IPS-20b (cell line): ENCODE results near the gene IFT74.

Experiments
- H3K27ac ChIP-seq: one replicate; pipeline ENCODE4 v1.5.1; 2013; ENCODE audit warnings: low read length
- H3K27me3 ChIP-seq: 2 replicates; pipeline ENCODE4 v1.6.1; 2013; ENCODE audit warnings: mild to moderate bottlenecking, low read length, inconsistent platforms; ENCODE audit not compliant: insufficient read depth
- H3K36me3 ChIP-seq: 2 replicates; pipeline ENCODE4 v1.6.1; 2013; ENCODE audit warnings: low read depth, mild to moderate bottlenecking, inconsistent platforms, low read length, moderate library complexity; ENCODE audit not compliant: insufficient read depth
- H3K4me1 ChIP-seq: 2 replicates; pipeline ENCODE4 v1.6.1; 2013; ENCODE audit warnings: mild to moderate bottlenecking, control low read depth, inconsistent platforms, low read length, moderate library complexity; ENCODE audit not compliant: insufficient read depth
- H3K4me3 ChIP-seq: 2 replicates; pipeline ENCODE4 v1.5.1; 2013; ENCODE audit warnings: mild to moderate bottlenecking, low read length, inconsistent platforms
- H3K9ac ChIP-seq: 2 replicates; pipeline ENCODE4 v1.6.1; 2013; ENCODE audit warnings: low read depth, mild to moderate bottlenecking, inconsistent platforms, low read length, moderate library complexity
- H3K9me3 ChIP-seq: 2 replicates; pipeline ENCODE4 v1.6.1; 2013; ENCODE audit warnings: mild to moderate bottlenecking, low read depth, low read length, inconsistent platforms; ENCODE audit not compliant: insufficient read depth

The IFT74 gene

DNA sequence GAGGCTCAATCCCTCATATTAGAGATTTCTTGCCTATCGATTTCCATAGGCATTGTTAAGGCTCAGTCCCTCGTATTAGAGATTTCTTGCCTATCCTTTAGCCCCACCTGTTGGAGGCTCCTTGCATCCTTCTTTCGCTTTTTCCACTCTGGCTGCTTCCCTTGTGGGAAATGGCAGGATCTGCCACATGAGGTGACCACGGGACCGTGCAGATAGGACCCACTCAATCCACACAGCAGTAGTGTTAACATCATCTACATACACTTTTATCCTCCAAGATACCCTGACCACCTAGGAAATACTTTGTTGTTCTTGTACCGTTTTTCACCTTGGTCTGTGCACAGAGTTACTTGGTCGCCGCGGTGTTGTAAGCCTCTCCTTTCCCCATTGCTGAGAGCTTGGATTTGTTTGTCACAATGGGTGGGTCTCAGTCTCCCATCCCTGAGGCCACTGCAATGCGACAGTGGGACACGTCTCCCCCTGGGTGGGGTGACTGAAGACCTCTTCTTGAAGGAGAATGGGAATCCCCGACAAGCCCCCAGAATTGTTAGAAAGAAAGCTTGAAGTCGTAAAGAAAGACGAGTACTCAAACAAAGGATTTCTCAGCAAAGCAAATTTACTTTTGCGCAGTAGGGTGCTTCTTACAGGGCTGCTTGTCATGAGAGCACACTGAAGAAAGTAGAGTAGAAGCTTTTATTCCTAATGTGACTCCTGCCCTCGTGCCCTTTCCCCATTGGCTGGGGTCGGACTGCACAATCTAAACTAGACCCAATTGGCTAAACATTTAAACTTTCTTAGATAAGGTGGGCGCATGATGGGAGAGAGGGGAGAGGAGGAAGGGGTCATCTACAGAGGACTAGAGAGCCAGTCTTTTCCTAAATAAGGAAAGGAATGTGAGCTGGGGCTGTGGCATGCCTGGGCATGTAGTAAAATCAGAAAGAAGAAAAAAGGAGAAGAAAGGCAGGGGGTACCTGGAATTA, 19.8 kb downstream of the IFT74 start:
- H3K36me3 ChIP-seq = no peaks in the 10 kb centered on the region
- H3K27ac ChIP-seq = peak overlapping the region; percentile 67
- H3K4me3 ChIP-seq = peak overlapping the region; percentile 42
- H3K9me3 ChIP-seq = peaks cover 4% of the 10 kb centered on the region; the same call in 1 of the 2 replicates
- no peaks in the 10 kb centered on the region for H3K27me3 ChIP-seq
- H3K4me1 ChIP-seq = peaks cover 5% of the 10 kb centered on the region; the same call in 1 of the 2 replicates
- peak overlapping the region; percentile 80 for H3K9ac ChIP-seq

GRCh38 chr9:26983340-26983739, 27.1 kb downstream of the IFT74 start:
- peaks cover 8% of the 10 kb centered on the region for H3K36me3 ChIP-seq
- H3K27ac ChIP-seq = no peak overlapping the region
- H3K9me3 ChIP-seq = no peaks in the 10 kb centered on the region
- H3K4me1 ChIP-seq = no peaks in the 10 kb centered on the region
- no peak overlapping the region for H3K9ac ChIP-seq
- H3K4me3 ChIP-seq = no peak overlapping the region
- no peaks in the 10 kb centered on the region for H3K27me3 ChIP-seq

DNA sequence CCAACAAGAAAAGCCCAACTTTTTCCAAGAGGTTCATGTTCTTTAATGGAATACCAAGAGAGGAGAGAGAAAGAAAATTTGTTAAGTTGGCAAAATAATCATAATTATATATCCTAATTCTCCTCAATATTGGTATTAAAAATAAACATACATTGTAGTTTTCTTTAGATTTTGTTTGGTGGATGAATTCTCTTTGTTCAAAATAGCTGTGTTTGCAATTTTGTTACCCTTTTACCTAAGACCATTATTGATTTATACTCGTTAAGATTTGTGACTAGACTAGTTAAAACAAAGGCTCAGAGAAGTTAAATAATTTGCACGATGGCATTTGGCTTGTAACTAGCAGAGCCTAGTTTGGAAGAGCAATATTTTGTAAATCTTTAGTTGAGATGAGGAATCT, 39.6 kb downstream of the IFT74 start:
- Histone ChIP-seq H3K4me1 (no peaks in the 10 kb centered on the region), H3K27ac (no peak overlapping the region), H3K9me3 (no peaks in the 10 kb centered on the region), H3K27me3 (no peaks in the 10 kb centered on the region), H3K36me3 (0 out of 2 replicates have a peak, but pooled peaks cover 3% of the 10 kb centered on the region), H3K9ac (no peak overlapping the region), H3K4me3 (no peak overlapping the region)

DNA sequence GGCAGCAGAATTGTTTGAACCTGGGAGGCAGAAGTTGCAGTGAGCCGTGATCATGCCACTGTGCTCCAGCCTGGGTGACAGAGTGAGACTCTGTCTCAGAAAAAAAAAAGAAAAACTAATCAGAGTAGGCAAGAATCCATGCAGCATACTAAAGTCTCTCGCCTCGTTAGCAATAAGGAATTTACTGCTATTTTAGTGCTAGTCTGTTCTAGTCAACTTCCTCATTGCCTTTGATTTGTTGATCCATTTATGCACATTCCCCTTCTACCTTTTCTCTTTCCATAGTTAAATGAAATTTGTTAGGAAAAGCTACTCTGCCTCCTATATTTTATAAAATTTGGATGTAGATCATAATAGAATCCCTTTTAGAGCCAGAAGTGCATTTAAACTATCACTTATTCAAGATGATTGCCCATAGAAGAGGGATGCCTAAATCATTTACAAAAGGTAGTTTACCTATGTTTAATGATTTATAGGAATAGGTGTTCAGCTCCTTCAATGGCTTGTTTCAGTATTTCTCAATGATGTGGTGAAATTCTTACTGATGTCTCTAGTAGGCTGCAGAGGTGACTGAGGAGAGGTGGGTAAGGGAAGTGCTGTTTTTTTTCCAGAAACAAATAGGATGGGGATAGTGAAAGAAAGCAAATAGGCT, 47.3 kb downstream of the IFT74 start:
- Histone ChIP-seq H3K4me1 (no peaks in the 10 kb centered on the region), H3K36me3 (no peaks in the 10 kb centered on the region), H3K4me3 (no peak overlapping the region), H3K27ac (no peak overlapping the region), H3K9me3 (no peaks in the 10 kb centered on the region), H3K27me3 (no peaks in the 10 kb centered on the region), H3K9ac (no peak overlapping the region)

DNA sequence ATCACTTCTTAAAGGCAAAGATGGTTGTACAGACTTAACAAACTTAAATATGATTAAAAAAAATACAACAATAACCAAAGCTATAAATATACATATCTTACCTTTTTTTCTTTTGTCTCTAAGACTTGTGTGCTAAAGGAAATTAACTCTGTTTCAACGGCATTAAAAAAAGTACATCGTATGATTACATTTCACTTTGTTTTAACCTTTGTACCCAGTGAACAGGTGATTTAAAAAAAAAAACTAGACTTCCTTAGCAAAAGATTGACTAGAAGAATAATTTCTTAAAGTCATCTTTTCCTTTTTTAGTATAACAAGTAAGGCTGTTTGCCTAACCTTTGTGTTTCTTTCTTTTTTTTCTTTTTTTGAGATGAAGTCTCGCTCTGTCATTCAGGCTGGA, 49.3 kb downstream of the IFT74 start, which contains the start of gene LRRC19:
Gene LRRC19, minus strand, starts transcription at position 182 of the 400 bp plus-strand sequence. CDS start 5,978 bp downstream, outside the sequence.
- no peak within 1 kb of the TSS for H3K4me3 ChIP-seq
- no peaks in the 10 kb centered on the region for H3K36me3 ChIP-seq
- no peaks in the 10 kb centered on the region for H3K27me3 ChIP-seq
- no peak within 1 kb of the TSS for H3K27ac ChIP-seq
- no peaks in the 10 kb centered on the region for H3K9me3 ChIP-seq
- H3K9ac ChIP-seq = no peak within 1 kb of the TSS
- H3K4me1 ChIP-seq = no peaks in the 10 kb centered on the region

GRCh38 chr9:27019589-27019988, 63.4 kb downstream of the IFT74 start:
- no peaks in the 10 kb centered on the region for H3K4me1 ChIP-seq
- H3K4me3 ChIP-seq = no peak overlapping the region
- H3K9me3 ChIP-seq = no peaks in the 10 kb centered on the region
- H3K27ac ChIP-seq = no peak overlapping the region
- no peaks in the 10 kb centered on the region for H3K27me3 ChIP-seq
- no peak overlapping the region for H3K9ac ChIP-seq
- peaks cover 7% of the 10 kb centered on the region for H3K36me3 ChIP-seq

- Histone ChIP-seq H3K27ac (no peak overlapping the region), H3K36me3 (peaks cover 10% of the 10 kb centered on the region), H3K4me3 (no peak overlapping the region), H3K4me1 (no peaks in the 10 kb centered on the region), H3K9me3 (no peaks in the 10 kb centered on the region), H3K9ac (no peak overlapping the region), H3K27me3 (no peaks in the 10 kb centered on the region)
These were observed 66.7 kb downstream of the IFT74 start for GRCh38 chr9:27022920-27023319.

DNA sequence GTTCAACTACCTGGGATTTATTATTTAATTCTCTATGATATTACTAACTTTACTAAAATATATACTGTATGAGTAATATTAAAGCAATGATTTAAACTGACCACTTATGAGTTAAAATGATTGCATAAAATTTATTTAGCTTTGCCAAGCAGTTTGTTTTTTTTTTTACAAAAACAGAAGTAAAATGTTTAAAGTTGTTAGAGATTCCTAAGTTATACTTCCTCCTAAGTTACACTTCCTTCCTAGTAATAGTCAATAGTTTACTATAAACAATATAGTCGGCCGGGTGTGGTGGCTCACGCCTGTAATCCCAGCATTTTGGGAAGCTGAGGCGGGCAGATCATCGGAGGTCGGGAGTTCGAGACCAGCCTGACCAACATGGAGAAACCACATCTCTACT, 73.0 kb downstream of the IFT74 start:
- H3K27me3 ChIP-seq = no peaks in the 10 kb centered on the region
- H3K27ac ChIP-seq = no peak overlapping the region
- H3K36me3 ChIP-seq = peaks cover 7% of the 10 kb centered on the region
- H3K4me1 ChIP-seq = no peaks in the 10 kb centered on the region
- H3K9ac ChIP-seq = no peak overlapping the region
- no peak overlapping the region for H3K4me3 ChIP-seq
- H3K9me3 ChIP-seq = no peaks in the 10 kb centered on the region

GRCh38 chr9:27033815-27034403, 77.7 kb downstream of the IFT74 start:
- H3K36me3 ChIP-seq = no peaks in the 10 kb centered on the region
- no peaks in the 10 kb centered on the region for H3K27me3 ChIP-seq
- H3K4me1 ChIP-seq = no peaks in the 10 kb centered on the region
- no peak overlapping the region for H3K27ac ChIP-seq
- H3K9ac ChIP-seq = no peak overlapping the region
- H3K9me3 ChIP-seq = no peaks in the 10 kb centered on the region
- no peak overlapping the region for H3K4me3 ChIP-seq

GRCh38 chr9:27037499-27037898, 81.3 kb downstream of the IFT74 start:
- Histone ChIP-seq H3K27me3 (no peaks in the 10 kb centered on the region), H3K27ac (no peak overlapping the region), H3K36me3 (no peaks in the 10 kb centered on the region), H3K4me1 (no peaks in the 10 kb centered on the region), H3K9me3 (no peaks in the 10 kb centered on the region), H3K4me3 (no peak overlapping the region), H3K9ac (no peak overlapping the region)

DNA sequence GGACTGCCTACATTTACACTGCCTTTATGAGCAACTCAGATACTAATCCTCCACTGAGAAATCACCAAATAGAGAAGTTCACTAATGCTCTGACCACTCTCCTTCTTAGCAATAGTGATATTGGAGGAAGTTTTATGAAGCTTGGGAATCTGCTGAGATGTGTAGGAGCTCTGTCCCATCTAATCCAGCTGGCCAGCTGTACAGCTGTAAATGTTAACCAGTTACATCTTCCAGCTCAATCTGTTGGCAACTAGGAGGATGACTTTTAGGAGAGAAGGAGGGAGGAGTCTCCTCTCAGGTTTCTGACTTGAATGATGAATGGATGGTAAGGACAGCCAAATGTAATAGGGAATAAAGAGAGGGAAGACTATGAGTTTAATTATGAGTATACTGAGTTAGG, 85.5 kb downstream of the IFT74 start:
- Histone ChIP-seq H3K4me3 (no peak overlapping the region), H3K27me3 (no peaks in the 10 kb centered on the region), H3K9me3 (no peaks in the 10 kb centered on the region), H3K27ac (no peak overlapping the region), H3K9ac (no peak overlapping the region), H3K36me3 (no peaks in the 10 kb centered on the region), H3K4me1 (no peaks in the 10 kb centered on the region)
